DMS53 (cell line): ENCODE data around the gene TM7SF2.
"Not testable (repeated sequence)": the region's sequence is repeated elsewhere in the genome, so short reads cannot be mapped to it uniquely, and the experiment has no call there.

Experiments used
- DNase-seq: peaks from one replicate; lab custom pipeline; 2025; lab: John Stamatoyannopoulos, UW

TM7SF2 gene

GRCh38 chr11:65115361-65116082 is 3.9 kb downstream of the TM7SF2 start:
- DNase-seq = no peak

- DNase-seq = peak; percentile 85
These were observed 4.9 kb downstream of the TM7SF2 start for GRCh38 chr11:65116370-65117205.

- peak; percentile 100 for DNase-seq
These were observed 5.8 kb downstream of the TM7SF2 start, which contains the start of gene ZNHIT2 for GRCh38 chr11:65117206-65118096. Gene ZNHIT2 (minus strand): TSS chr11:65117701. CDS start chr11:65117653, 48 bp downstream.

GRCh38 chr11:65118097-65118837 is 6.6 kb downstream of the TM7SF2 start:
- no peak for DNase-seq

- DNase-seq = not testable (repeated sequence)
These were observed 7.4 kb downstream of the TM7SF2 start for GRCh38 chr11:65118891-65119669.

- no peak for DNase-seq
These were observed 8.0 kb downstream of the TM7SF2 start for GRCh38 chr11:65119670-65119995.

GRCh38 chr11:65120831-65121230 is 9.2 kb downstream of the TM7SF2 start:
- DNase-seq = no peak

- peak; percentile 58 for DNase-seq
These were observed 9.8 kb downstream of the TM7SF2 start for GRCh38 chr11:65121447-65121864.

- peak; percentile 99 for DNase-seq
These were observed 10.4 kb downstream of the TM7SF2 start, which contains the start of the genes FAU and MRPL49 for GRCh38 chr11:65121865-65122696. Gene FAU (minus strand): TSS chr11:65122134. CDS start chr11:65121813, 321 bp downstream. Gene MRPL49 (plus strand): TSS chr11:65122321. CDS start chr11:65122347, 26 bp downstream.

GRCh38 chr11:65124480-65125196 is 13.0 kb downstream of the TM7SF2 start:
- no peak for DNase-seq

- DNase-seq = no peak
These were observed 13.8 kb downstream of the TM7SF2 start for GRCh38 chr11:65125197-65126056.

- DNase-seq = no peak
These were observed 15.1 kb downstream of the TM7SF2 start for GRCh38 chr11:65126624-65127274.

- no peak for DNase-seq
These were observed 16.0 kb downstream of the TM7SF2 start for GRCh38 chr11:65127473-65128181.

GRCh38 chr11:65128182-65129145 is 16.8 kb downstream of the TM7SF2 start:
- no peak for DNase-seq

- DNase-seq = no peak
These were observed 18.2 kb downstream of the TM7SF2 start for GRCh38 chr11:65129649-65130441.
